HG03196 (cell line): Measurements from ENCODE around the gene BPIFB2.
"Not testable (repeated sequence)": the region's sequence is repeated elsewhere in the genome, so short reads cannot be mapped to it uniquely, and the experiment has no call there.

Experiments used
- ATAC-seq: cut with Tn5 transposase; IDR thresholded peaks from one replicate; pipeline ENCODE4 v1.9.1; 2021; ENCODE audit not compliant: unreplicated experiment

BPIFB2 gene, protein sequence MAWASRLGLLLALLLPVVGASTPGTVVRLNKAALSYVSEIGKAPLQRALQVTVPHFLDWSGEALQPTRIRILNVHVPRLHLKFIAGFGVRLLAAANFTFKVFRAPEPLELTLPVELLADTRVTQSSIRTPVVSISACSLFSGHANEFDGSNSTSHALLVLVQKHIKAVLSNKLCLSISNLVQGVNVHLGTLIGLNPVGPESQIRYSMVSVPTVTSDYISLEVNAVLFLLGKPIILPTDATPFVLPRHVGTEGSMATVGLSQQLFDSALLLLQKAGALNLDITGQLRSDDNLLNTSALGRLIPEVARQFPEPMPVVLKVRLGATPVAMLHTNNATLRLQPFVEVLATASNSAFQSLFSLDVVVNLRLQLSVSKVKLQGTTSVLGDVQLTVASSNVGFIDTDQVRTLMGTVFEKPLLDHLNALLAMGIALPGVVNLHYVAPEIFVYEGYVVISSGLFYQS

DNA sequence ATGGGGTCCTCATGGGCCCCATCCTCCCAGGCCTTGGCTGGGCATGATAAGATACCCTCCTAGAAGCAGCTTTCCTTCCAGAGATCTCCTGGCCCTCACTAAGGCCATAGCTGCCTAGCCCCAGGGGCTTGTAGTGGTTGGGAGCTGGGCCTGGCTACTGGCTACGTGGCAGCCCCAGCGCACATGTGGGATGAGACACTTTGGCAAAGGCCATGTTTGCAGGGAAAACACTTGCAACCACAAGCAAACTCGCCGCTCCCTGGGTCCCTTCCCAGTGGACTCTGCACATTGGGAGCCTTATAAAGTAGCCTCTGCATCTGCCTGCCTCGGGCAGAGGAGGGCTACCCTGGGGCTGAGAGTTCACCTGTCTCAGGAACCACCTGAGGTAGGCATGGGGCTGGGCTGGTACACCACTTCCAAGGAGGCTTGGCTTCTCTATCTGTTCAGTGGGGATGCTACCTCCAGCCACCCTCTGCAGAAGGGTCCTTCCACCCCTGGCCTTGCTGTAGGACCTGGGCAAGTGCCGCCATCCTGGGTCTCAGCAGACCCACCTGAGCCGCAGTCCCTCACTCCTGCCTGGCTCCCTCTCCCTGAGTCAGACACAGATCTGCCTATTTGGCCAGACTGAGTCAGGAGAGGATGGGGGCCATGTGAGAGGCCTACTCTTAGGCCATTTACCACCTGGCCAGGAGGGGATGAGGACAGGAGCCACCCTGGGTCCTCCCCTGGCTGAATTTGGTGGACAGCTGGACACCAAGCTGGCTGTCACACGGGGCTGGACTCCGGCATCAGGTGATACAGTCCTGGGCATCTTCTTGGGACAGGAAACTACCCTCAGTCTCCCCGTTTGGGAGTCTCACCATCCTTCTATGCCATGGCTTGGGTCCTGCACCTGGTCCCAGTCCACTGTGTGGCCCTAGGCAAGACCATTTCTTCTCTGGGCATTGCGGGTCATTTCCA lies at the start of gene BPIFB2:
TSS of gene BPIFB2 (plus strand) at position 329 of the 960 bp plus-strand sequence. CDS start 871 bp downstream, outside the sequence.
- no peak for ATAC-seq

DNA sequence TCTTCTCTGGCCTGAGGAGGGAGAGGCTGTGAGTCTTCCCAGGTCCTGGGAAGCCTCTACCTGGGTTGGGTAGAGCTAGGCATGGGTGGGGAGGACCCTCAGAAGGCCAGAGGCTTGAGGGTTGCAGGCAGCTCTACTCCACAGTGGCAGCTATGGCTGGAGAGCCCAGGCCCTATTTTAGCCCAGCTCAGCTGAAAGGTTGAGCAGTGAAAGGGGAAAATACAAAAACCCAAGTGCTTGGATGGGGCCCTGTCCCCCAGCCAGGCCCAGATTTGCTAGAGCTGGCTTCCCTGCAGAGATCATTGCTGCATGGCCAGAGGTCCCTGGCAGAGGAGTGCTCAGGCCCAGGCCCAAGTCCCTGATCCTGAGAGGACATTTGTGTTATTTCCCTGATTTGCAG lies 48.9 kb upstream of the BPIFB2 start:
- ATAC-seq, result no peak

DNA sequence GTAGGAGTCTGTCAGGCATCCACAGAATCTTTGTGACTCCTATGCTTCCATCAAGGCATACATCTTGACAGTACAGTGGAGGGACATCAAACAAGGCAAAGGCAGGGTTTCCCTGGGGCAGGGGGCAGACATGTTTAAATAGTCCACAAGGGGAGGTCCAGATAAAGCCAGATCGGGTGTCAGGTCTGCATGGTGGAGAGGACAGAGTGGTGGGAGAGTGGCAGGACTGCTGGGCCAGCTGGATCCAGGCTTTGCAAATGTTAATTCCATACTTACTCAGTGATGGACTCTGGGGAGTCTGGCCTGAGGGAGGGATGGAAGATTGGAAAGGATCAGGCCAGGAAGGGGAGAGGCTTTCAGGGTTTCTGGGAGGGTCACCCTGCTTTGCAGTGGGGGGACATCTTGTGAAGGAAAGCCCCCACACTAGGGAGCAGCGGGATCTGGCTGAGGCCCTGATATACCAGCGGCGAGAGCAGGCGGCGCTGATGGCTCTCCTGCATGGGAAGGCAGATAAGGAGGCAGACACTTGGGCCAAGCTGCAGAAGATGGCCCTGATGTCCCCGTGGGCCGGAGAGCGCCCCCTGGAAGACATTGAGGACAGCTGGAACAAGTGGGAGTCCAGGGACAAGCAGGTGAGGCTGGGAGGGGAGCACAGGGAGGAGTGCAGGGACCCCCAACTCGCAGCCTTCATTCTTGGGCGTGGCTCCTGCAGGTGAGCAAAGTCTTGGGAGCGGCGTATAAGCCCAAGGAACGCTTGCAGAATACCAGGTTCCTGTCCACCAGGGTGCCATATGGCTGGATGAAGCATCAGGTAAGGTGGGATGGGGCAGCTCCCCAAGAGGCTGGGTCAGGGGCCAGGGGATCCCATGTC lies 47.9 kb upstream of the BPIFB2 start:
- ATAC-seq, result no peak

DNA sequence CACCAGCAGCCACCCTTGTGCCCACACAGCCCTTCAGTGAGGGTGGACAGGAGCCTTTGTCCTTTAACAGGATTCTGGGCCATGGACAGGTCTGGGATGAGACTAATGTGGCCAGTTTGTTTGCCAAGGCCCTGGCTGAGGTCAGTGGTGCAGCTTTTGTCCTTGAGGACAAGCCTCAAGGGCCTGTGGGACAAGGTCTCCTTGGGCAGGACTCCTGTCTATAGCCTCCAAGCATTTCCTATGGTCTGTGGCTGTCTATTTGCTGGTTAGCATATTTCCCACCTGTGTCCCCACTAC lies 47.3 kb upstream of the BPIFB2 start:
- no peak for ATAC-seq

DNA sequence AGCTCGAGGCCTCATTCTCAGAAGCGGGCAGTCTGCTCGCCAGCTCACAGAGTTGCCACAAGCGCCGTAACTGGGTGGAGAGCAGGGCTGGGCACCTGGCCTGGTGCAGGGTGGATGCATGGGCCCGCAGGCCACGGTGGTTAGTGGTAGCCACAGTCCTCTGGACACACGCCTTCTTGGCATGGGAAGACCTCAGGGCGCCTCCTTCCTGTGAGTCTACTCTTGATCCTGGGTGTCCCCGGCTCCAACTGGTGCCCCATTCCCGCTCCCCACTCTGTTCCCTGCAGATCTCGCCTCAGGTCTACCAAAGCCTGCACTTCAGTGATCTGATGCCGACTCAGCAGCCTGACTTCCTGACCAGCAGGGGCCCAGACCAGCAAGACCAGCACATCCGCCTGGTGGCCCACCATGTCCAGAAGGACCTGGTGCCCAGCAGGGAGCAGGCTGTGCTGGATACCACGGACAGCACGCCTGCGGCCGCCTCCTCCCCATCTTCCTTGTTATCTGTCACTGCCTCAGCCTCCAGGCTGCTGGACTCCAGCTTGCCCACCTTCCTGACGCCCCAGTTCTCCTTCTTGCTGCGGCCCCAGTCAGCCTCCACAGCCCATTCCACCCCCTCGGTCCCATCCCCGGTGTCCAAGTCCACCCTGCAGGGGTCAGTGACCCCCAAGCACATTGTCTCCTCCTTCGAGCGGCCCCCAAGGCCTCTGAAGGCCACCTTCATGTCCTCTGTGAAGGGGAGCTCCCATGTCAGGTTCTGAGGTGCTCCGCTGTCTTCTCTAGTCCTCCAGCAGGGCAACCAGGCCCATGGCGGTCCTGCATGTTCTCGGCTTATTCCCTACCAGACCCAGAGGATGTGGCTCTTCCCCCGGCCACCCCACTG lies 46.4 kb upstream of the BPIFB2 start:
- ATAC-seq, result no peak

DNA sequence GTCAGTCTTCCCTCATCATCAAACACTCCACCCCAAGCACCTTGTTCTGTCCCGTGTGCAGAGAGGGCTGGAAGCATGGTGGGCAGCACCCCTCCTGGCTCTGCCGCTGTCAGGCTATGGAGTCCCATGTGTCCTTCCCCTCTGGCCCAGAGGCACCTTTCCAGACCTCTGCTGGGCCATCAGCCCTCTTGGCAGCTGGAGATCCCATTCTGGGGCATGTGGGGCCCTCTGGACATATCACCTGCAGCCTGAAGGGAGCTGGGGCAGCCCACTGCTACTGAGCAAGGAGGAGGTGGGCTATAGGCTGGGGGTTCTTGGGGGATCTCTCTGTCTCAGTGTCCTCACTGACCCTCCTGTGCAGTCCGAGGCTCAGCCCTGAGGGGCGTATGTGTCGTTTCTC lies 45.5 kb upstream of the BPIFB2 start:
- ATAC-seq, result no peak

DNA sequence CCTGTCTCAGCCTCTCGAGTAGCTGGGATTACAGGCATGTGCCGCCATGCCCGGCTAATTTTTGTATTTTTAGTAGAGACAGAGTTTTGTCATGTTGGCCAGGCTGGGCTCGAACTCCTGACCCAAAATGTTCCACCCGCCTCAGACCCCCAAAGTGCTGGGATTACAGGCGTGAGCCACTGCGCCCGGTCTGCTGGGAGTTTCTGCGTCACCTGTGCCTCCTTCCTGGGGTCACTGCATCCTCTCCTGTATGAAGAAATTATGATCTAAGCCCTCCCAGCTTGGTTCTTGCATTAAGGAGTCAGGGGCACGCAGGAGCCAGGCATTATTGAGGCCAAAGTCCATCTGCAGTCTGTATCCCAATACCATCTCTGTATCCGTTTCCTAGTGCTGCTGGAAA lies 44.9 kb upstream of the BPIFB2 start:
- not testable (repeated sequence) for ATAC-seq

DNA sequence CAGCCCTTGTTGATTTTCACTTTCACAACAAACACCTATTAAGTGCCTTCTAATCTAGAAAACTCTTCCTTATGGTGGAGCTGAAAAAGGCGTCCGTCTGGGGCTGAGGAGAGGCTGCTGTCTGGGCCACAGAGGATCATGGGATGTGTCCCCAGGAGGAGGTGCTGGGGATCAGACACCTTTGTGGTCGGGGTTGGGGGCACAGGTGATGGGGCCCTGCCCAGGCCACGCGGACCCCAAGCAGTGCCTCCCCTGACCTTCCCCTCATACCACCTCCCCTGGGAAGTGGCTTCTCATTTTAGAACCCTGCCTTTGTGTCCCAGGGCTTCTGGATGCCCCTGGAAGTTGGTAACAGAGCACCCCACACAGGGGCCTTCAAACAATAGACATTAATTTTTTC lies 44.3 kb upstream of the BPIFB2 start:
- ATAC-seq, result no peak

DNA sequence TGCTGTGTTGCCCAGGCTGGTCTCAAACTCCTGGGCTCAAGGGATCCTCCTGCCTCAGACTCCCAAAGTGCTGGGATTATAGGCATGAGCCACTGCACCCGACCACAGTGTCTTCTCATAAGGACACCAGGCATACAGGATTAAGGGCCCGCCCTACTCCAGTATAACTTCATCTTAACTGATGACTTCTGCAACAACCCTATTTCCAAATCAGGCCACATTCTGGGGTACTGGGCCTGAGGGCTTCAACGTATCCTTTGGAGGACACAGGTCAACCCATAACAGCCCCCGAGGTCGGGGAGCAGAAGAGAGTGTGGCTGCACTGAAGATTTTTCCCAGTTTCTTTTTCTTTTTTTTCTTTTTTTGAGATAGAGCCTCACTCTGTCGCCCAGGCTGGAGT lies 42.9 kb upstream of the BPIFB2 start:
- no peak for ATAC-seq

DNA sequence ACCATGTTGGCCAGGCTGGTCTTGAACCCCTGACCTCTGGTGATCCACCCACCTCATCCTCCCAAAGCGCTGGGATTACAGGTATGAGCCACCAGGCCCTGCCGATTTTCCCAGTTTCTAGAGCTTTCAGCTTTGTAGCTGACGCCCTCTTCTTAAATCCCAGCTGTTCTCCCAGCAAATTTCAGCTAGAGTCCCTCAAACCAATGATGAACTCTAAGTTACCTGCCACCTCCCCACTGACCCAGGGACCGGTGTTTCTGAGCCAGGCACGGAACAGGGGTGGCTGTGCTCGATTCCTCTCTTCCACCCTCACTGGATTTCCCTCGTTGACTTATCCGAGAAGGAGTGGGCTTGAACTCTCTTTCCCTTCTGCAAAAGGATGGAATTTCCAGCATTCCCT lies 42.4 kb upstream of the BPIFB2 start:
- ATAC-seq, result no peak

DNA sequence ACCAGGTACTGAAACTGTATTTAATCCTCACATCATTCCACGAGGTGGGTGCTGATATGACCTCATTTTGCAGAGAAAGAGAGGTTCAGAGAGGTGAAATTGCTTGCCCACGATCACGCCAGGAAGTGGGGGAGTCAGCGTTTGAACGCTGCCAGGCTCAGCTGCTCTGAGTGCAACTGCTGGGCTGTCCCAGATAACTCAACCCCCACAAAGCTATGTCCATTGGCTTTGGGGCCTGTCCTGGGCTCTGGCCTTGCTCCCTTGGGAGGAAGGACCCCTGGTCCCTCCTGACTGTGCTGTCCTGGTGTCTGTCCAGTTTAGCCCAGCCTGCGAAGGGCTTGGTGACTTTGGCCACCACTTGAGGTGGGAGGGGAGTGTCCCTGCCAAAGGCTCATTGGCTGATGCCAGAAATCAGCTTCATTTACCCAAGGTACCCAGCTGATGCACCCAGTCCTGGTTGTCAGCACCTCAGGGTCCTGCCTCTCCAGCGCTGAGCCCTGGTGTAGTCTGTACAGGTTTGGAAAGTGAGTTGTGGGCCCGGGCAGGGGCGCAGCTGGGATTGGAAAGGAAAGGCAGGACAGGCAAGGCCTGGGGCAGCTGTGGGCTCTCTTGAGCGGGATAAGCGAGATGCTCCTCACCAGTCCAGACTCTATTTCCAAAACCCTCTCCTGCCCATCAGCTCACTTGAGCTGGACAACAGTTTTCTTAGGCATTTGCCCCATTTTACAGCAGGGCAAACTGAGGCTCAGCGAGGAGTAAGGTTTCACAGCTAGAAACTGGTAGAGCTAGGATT lies 41.7 kb upstream of the BPIFB2 start:
- no peak for ATAC-seq

DNA sequence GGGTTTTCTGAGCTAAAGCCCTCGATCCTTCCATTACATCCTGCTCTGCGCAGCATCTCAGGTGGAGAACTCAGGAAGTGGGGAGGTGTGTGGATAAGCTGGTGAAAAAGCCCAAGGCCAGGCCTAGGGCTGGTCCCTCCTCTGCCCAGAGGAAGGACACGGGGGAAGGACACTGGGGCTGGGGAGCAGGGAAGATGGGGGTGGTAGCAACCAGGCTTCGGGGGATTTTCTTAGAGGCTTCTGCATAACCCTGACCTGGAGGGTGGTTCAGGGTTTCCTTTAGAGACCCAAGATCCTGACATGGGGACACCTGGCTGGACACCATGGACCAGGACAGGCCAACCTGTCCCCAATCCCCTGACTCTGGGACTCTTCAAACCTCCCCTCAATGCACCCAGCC lies 41.1 kb upstream of the BPIFB2 start:
- ATAC-seq, result no peak

DNA sequence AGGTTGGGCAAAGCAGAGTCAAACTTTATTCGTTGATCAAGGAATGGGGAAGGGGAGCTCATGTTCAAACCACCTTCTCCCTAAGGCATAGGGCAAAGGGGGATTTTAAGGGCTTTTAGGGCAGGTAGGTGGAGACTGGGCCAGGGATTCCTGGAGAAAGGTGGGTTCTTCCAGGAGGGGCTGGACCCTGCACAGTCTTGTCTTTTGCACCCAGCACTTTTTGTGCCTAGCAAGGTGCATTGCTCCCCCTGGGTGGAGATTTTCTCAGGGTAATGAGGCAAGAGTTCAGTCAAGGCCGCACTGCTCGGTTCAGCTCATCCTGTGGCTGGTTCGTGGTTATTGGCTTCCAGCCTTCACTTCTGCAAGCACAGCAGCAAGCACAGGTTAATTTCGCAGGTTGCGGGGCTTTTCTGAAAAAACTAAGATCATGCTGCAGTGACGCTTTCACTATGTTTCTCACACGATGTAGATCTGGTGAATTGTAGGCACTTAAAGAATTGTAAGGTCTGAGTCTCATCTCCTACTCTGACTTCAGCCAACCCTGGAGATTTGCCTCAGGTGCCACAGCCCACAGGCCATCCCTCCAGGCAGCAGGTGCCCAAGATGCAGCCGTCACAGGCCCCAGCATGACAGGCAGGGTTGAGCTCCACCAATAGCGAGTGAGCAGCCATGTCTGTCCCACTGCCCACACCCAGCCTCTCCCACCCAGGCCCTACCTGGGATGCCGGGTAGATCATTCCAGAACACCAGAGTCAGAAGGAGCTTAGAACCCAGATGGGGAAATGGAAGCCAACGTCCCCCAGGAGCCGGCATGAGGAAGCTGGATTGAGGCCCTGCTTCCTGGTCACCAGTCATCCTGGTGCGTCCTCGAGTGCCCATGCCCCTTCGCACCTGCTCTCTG lies 40.4 kb upstream of the BPIFB2 start:
- no peak for ATAC-seq

DNA sequence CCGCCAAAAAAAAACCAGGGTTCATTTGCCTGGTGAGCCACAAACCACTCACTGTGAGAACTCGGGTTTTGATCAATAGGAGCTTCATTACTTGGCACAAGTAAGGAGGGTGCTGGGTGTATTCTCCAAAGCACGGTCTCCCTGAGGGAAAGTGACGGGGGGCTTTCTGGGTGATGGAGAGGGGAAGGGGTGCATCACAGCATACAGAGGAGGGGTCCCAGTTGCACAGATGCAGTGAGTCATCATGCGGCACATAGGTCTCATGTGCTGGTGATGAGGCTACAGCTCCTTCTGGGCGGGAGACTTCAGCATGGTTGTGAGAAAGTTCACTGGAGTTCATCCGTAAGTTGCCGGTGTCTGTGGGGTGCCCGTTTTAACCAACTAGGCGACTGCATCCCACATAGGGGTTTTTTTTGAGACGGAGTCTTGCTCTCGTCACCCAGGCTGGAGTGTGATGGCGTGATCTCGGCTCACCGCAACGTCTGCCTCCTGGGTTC lies 39.5 kb upstream of the BPIFB2 start:
- ATAC-seq, result no peak

DNA sequence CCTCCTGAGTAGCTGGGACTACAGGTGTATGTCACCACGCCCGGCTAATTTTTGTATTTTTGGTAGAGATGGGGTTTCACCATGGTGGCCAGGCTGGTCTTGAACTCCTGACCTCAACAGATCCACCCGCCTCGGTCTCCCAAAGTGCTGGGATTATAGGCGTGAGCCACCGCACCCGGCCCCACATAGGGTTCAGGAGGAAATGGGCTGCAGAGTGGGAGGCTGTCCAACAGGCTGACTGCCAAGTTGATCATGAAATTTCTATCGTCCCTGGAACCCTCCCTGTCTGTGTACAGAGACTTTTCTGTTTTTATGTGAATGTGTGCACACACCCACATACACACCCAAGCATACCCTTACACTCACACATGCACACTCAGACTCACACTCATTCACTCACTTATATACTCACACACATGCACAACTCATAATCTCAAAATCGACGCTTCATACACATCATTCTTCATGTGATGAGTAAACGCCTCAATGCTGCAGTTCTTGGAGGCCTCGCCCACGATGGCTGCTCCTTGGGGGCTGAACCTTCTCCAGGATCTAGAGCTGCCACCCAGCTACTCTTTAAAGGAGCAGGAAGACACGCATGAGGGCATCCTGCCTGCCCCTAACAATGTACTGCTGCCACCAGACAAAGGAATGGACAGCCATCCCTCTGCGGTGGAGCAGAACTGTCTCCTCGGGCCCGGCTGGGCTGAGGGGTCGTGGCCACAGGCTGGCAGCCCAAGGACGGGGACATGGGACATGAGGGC lies 38.8 kb upstream of the BPIFB2 start:
- ATAC-seq, result no peak

DNA sequence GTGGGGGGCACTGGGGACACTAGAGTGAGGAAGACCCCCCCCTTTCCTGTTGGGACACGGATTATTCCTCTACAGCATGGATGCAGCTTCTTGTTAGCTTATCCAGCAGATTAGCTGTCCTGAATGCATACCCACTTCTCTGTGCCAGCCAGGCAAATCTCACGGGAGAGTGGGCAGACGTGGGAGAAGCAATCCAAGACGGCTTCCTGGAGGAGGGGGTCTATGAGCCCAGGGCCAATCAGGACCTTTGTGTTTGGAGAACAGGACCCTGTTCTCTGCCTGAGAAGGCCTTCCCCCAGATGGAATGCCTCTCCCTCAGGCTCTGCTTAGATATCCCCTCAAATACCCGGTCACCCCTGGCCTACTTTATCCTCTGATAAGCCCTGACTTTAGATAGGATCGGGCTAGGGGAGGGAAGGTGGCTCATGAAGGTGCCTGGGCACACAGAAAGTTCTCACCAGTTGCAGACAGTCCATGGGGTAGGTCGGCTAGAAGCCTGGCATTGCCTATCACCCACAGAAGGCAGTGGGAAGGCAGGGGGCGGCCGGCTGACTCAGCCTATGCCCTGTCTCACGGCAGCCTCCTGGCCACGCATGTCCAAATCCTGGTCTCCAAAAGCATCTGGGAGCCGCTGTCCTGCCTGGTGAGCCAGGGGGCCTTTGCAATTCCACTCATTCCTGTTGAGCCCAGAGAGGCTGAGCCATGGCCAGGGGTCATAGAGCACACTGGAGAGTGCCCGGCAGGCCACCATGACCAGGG lies 38.0 kb upstream of the BPIFB2 start:
- no peak for ATAC-seq
